Liver (tissue), 3 donors: ENCODE results near the gene POLD2.

Experiments used
- CTCF ChIP-seq: fragments of 150-350 bp; IDR thresholded peaks from 2 replicates; pipeline ENCODE4 v1.5.1; 2017; ENCODE audit warnings: improper control_type of control experiment, low read depth, low read length; ENCODE audit not compliant: missing input control
- EGR1 ChIP-seq, 2 donors: IDR thresholded peaks; 2 replicates each; pipeline ENCODE4 v1.6.1; 2016 to 2018; ENCODE audit warnings: antibody characterized with exemption in 2 of 2, low read depth in 2 of 2
- FOXA1 ChIP-seq: IDR thresholded peaks from 2 replicates; pipeline ENCODE4 v1.6.1; 2016; ENCODE audit warnings: antibody characterized with exemption
- GABPA ChIP-seq, 2 donors: IDR thresholded peaks in 1 of 2; conservative IDR thresholded peaks in 1 of 2; 2 replicates each; pipeline ENCODE4 v1.6.1; 2016; ENCODE audit warnings: antibody characterized with exemption in 2 of 2, mild to moderate bottlenecking in 1 of 2, moderate library complexity in 1 of 2
- NR2F2 ChIP-seq: IDR thresholded peaks from 2 replicates; pipeline ENCODE4 v1.6.1; 2016; ENCODE audit warnings: antibody characterized with exemption
- REST ChIP-seq: IDR thresholded peaks from 2 replicates; pipeline ENCODE4 v1.6.1; 2016; ENCODE audit warnings: antibody characterized with exemption, mild to moderate bottlenecking
- RXRA ChIP-seq, 2 donors: IDR thresholded peaks; 2 replicates each; pipeline ENCODE4 v1.6.1; 2017 to 2018; ENCODE audit warnings: antibody characterized with exemption in 2 of 2, mild to moderate bottlenecking in 1 of 2
- YY1 ChIP-seq: IDR thresholded peaks from 2 replicates; pipeline ENCODE4 v1.6.1; 2016; ENCODE audit warnings: antibody characterized with exemption, mild to moderate bottlenecking
- TF ChIP-seq, protein P1 (sequence below): IDR thresholded peaks from 2 replicates; pipeline ENCODE4 v1.6.1; 2016; ENCODE audit warnings: antibody characterized with exemption
- donor health status: healthy.
- donor health status: healthy.

DNA sequence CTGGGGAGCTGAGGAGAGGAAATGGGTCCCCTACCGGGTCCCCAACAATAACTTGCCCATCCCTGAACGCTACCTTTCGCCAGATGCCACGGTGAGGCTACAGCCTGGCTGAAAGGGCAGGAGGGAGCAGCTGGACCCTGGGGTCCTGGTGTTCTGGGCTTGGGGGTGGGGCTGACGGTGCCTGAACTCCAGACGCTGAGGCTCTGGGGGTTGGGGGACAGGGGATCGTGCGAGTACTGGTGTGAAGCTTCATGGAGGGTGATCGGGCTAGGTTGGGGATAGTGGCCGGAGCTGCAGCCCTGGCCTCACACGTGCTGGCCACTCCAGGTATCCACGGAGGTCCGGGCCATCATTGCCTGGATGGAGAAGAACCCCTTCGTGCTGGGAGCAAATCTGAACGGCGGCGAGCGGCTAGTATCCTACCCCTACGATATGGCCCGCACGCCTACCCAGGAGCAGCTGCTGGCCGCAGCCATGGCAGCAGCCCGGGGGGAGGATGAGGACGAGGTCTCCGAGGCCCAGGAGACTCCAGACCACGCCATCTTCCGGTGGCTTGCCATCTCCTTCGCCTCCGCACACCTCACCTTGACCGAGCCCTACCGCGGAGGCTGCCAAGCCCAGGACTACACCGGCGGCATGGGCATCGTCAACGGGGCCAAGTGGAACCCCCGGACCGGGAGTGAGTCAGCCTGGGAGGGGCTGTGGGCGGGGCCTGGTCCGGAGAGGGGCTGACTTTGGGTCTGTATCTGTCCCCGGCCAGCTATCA lies 10.9 kb downstream of the POLD2 start:
- TF ChIP-seq CTCF: no peak
- TF ChIP-seq REST: no peak
- no peak for TF ChIP-seq YY1
- TF ChIP-seq, protein P1, sequence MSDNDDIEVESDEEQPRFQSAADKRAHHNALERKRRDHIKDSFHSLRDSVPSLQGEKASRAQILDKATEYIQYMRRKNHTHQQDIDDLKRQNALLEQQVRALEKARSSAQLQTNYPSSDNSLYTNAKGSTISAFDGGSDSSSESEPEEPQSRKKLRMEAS: no peak
- no peak for TF ChIP-seq NR2F2
- TF ChIP-seq RXRA (IDR thresholded peaks at IDR 0.05): no peak
- no peak for TF ChIP-seq GABPA (IDR thresholded peaks at IDR 0.05 in 1 of 2, conservative IDR thresholded peaks at IDR 0.05 in 1 of 2)
- TF ChIP-seq EGR1 (IDR thresholded peaks at IDR 0.05; ENCODE audit: low read depth in 2 of 2): no peak
- TF ChIP-seq FOXA1: no peak
